Fibroblast of lung (primary cell): ENCODE data around the gene STXBP2. TPM values are rescaled to one million over a fixed set of nuclear protein-coding genes. Genes with fewer than 3 reads are reported as not detected.

Experiments used
- DNase-seq, 2 donors: peaks; one replicate each; pipeline versions ENCODE4 v3.0.0 to v3.0.0-alpha.2; 2010; ENCODE audit warnings: low read depth in 2 of 2
- H2AFZ ChIP-seq: 2 replicates; pipeline ENCODE4 v1.5.1; 2012; ENCODE audit warnings: low read length, control low read depth, inconsistent platforms
- H3K27ac ChIP-seq: 2 replicates; pipeline ENCODE4 v1.5.1; 2011; ENCODE audit warnings: low read length, control low read depth; ENCODE audit not compliant: insufficient read depth
- H3K27me3 ChIP-seq: 2 replicates; pipeline ENCODE4 v1.5.1; 2011; ENCODE audit warnings: mild to moderate bottlenecking, low read length; ENCODE audit not compliant: control insufficient read depth, insufficient read depth
- H3K36me3 ChIP-seq: 2 replicates; pipeline ENCODE4 v1.5.1; 2011; ENCODE audit warnings: low read length; ENCODE audit not compliant: control insufficient read depth, insufficient read depth
- H3K4me1 ChIP-seq: 2 replicates; pipeline ENCODE4 v1.5.1; 2011; ENCODE audit warnings: low read length; ENCODE audit not compliant: control insufficient read depth, insufficient read depth; ENCODE audit errors: extremely low read depth
- H3K4me2 ChIP-seq: 2 replicates; pipeline ENCODE4 v1.5.1; 2011; ENCODE audit warnings: low read length, control low read depth; ENCODE audit not compliant: insufficient read depth; ENCODE audit errors: extremely low read depth
- H3K4me3 ChIP-seq, 4 experiments: fragments of 200-600 bp in 1 of 4; sonication (generic) in 1 of 4; replicated peaks in 1 of 4; 2 replicates each; pipeline ENCODE4 v1.5.1; 2011 to 2016; ENCODE audit warnings: low read length in 4 of 4, low read depth in 3 of 4, mild to moderate bottlenecking in 3 of 4, control low read depth in 2 of 4, inconsistent platforms in 1 of 4, mixed read lengths in 1 of 4; ENCODE audit not compliant: insufficient read depth in 1 of 4; ENCODE audit errors: control extremely low read depth in 1 of 4
- H3K79me2 ChIP-seq: 2 replicates; pipeline ENCODE4 v1.5.1; 2012; ENCODE audit warnings: mild to moderate bottlenecking, low read length, inconsistent platforms; ENCODE audit not compliant: control insufficient read depth, insufficient read depth
- H3K9ac ChIP-seq: 2 replicates; pipeline ENCODE4 v1.5.1; 2011; ENCODE audit warnings: mild to moderate bottlenecking, low read length, control low read depth; ENCODE audit not compliant: insufficient read depth
- H3K9me3 ChIP-seq: 2 replicates; pipeline ENCODE4 v1.5.1; 2012; ENCODE audit warnings: low read depth, low read length; ENCODE audit not compliant: control insufficient read depth, insufficient read depth
- H4K20me1 ChIP-seq: 2 replicates; pipeline ENCODE4 v1.5.1; 2011; ENCODE audit warnings: low read length; ENCODE audit not compliant: control insufficient read depth, insufficient read depth; ENCODE audit errors: extremely low read depth
- CTCF ChIP-seq, 2 donors: IDR thresholded peaks in 1 of 2; conservative IDR thresholded peaks in 1 of 2; 1 replicate in 1 of 2; 2 replicates in 1 of 2; pipeline ENCODE4 v1.5.1; 2011 to 2012; ENCODE audit warnings: low read length in 2 of 2, control low read depth in 1 of 2, inconsistent platforms in 1 of 2, low read depth in 1 of 2, mild to moderate bottlenecking in 1 of 2
- EZH2 ChIP-seq: IDR thresholded peaks from 2 replicates; pipeline ENCODE4 v1.5.1; 2012; ENCODE audit warnings: low read length, control low read depth, mild to moderate bottlenecking; ENCODE audit errors: missing control alignments
- polyA plus RNA-seq, 2 donors: library from polyadenylated mRNA; depleted of rRNA in 1 of 2; stranded (reverse) in 1 of 2; unstranded in 1 of 2; fragments of >200 nt; gene quantifications; 2 replicates each; pipeline ENCODE4 v1.2.1, GENCODE V29; 2011 to 2012; ENCODE audit warnings: missing spikeins in 1 of 2
- total RNA-seq: library from RNA; depleted of rRNA; stranded (reverse); fragments of >200 nt; gene quantifications from 2 replicates; pipeline ENCODE4 v1.2.1, GENCODE V29; 2014

The STXBP2 gene
- total and polyA plus RNA-seq, 2 donors (not counting 1 experiment from before 2014, with no cell fraction given): 4.6 TPM

GRCh38 chr19:7598180-7598579 is 38.7 kb upstream of the STXBP2 start:
- TF ChIP-seq CTCF (conservative IDR thresholded peaks at IDR 0.05 in 1 of 2, IDR thresholded peaks at IDR 0.05 in 1 of 2; ENCODE audit: low read depth in 1 of 2, low read length in 2 of 2) (no peak), EZH2 (no peak)

GRCh38 chr19:7600721-7601120 is 36.2 kb upstream of the STXBP2 start:
- Histone ChIP-seq H3K4me1 (no peaks in the 10 kb centered on the region), H3K36me3 (no peaks in the 10 kb centered on the region), H3K27me3 (peaks cover 12% of the 10 kb centered on the region), H2AFZ (no peak overlapping the region), H3K9me3 (no peaks in the 10 kb centered on the region), H3K9ac (no peak overlapping the region), H3K4me3 (no peak overlapping the region), H4K20me1 (no peaks in the 10 kb centered on the region), H3K79me2 (no peaks in the 10 kb centered on the region), H3K27ac (no peak overlapping the region), H3K4me2 (no peak overlapping the region)
- TF ChIP-seq EZH2 (no peak), CTCF (conservative IDR thresholded peaks at IDR 0.05 in 1 of 2, IDR thresholded peaks at IDR 0.05 in 1 of 2; ENCODE audit: low read depth in 1 of 2, low read length in 2 of 2) (no peak)
- DNase-seq: no peak

More at GRCh38 chr19:7598180-7598579, 38.7 kb upstream of the STXBP2 start:
- H3K4me2 ChIP-seq: no peak overlapping the region
- no peak overlapping the region for H3K27ac ChIP-seq
- H4K20me1 ChIP-seq: no peaks in the 10 kb centered on the region
- no peak overlapping the region for H3K4me3 ChIP-seq
- no peaks in the 10 kb centered on the region for H3K4me1 ChIP-seq
- no peaks in the 10 kb centered on the region for H3K36me3 ChIP-seq
- no peaks in the 10 kb centered on the region for H3K79me2 ChIP-seq
- H2AFZ ChIP-seq: no peak overlapping the region
- H3K27me3 ChIP-seq: peaks cover 21% of the 10 kb centered on the region
- no peak overlapping the region for H3K9ac ChIP-seq
- H3K9me3 ChIP-seq: no peaks in the 10 kb centered on the region
- no peak for DNase-seq

GRCh38 chr19:7602240-7602934 is 34.5 kb upstream of the STXBP2 start:
- Histone ChIP-seq H3K4me1 (no peaks in the 10 kb centered on the region), H3K4me2 (no peak overlapping the region), H4K20me1 (no peaks in the 10 kb centered on the region), H3K4me3 (no peak overlapping the region), H3K27ac (no peak overlapping the region), H3K79me2 (no peaks in the 10 kb centered on the region), H3K36me3 (no peaks in the 10 kb centered on the region), H3K27me3 (peaks cover under 1% of the 10 kb centered on the region), H3K9me3 (no peaks in the 10 kb centered on the region), H3K9ac (no peak overlapping the region), H2AFZ (no peak overlapping the region)
- TF ChIP-seq EZH2 (no peak), CTCF (conservative IDR thresholded peaks at IDR 0.05 in 1 of 2, IDR thresholded peaks at IDR 0.05 in 1 of 2; ENCODE audit: low read depth in 1 of 2, low read length in 2 of 2) (no peak)
- DNase-seq: no peak
